Kidney (tissue), 14 donors: ENCODE results near the gene LGALS8. TPM values are rescaled to one million over a fixed set of nuclear protein-coding genes. Genes with fewer than 3 reads are reported as not detected.

Experiments used
- DNase-seq, 5 donors: peaks; one replicate each; pipeline ENCODE4 v3.0.0-alpha.2; 2013 to 2020
- FAIRE-seq: peaks from 2 replicates; lab custom pipeline; 2012; peaks lifted over from hg19 to GRCh38; lab: Jason Lieb, UNC
- H3K27ac ChIP-seq, 2 donors: one replicate each; pipeline ENCODE4 v1.7.0; 2013; ENCODE audit warnings: low read depth in 2 of 2, low read length in 2 of 2, inconsistent platforms in 1 of 2
- H3K27me3 ChIP-seq: one replicate; pipeline ENCODE4 v1.7.1; 2013; ENCODE audit warnings: low read length, inconsistent platforms; ENCODE audit not compliant: control insufficient read depth, insufficient read depth
- H3K36me3 ChIP-seq, 3 donors: one replicate each; pipeline versions ENCODE4 v1.7.0 to v1.7.1; 2013; ENCODE audit warnings: low read length in 3 of 3, control low read depth in 1 of 3, inconsistent platforms in 1 of 3; ENCODE audit not compliant: insufficient read depth in 3 of 3, control insufficient read depth in 2 of 3
- H3K4me1 ChIP-seq, 3 donors: one replicate each; pipeline versions ENCODE4 v1.7.0 to v1.7.1; 2013; ENCODE audit warnings: low read length in 3 of 3, inconsistent platforms in 1 of 3, low read depth in 1 of 3; ENCODE audit not compliant: control insufficient read depth in 2 of 3, insufficient read depth in 2 of 3
- H3K4me3 ChIP-seq, 3 donors: one replicate each; pipeline versions ENCODE4 v1.7.0 to v1.8.1; 2013; ENCODE audit warnings: low read length in 3 of 3, control low read depth in 1 of 3, inconsistent platforms in 1 of 3
- H3K9ac ChIP-seq, 3 donors: one replicate each; pipeline versions ENCODE4 v1.7.0 to v1.7.1; 2013; ENCODE audit warnings: low read length in 3 of 3, control low read depth in 1 of 3, inconsistent platforms in 1 of 3
- H3K9me3 ChIP-seq, 3 donors: one replicate each; pipeline versions ENCODE4 v1.7.0 to v1.7.1; 2013; ENCODE audit warnings: low read length in 3 of 3, control low read depth in 1 of 3, inconsistent platforms in 1 of 3; ENCODE audit not compliant: control insufficient read depth in 2 of 3, insufficient read depth in 1 of 3
- CTCF ChIP-seq: IDR thresholded peaks from 3 replicates; pipeline ENCODE4 v1.5.1; 2012; ENCODE audit warnings: mild to moderate bottlenecking, moderate library complexity, borderline replicate concordance; ENCODE audit not compliant: insufficient read depth; ENCODE audit errors: extremely low read depth
- intact Hi-C: fragments of 100-400 bp; cut with DNase I; formaldehyde crosslinking; loops from one replicate; pipeline ENCODE4 v1.11.1; 2022
- polyA plus RNA-seq: library from polyadenylated mRNA; stranded (reverse); fragments of 350-450 nt; fragmentation: Illumina TruSeq; extraction: RNeasy Lipid Tissue Mini Kit (QIAGEN cat#74804); gene quantifications from one replicate; pipeline ENCODE4 v1.2.3, GENCODE V29; 2014; ENCODE audit warnings: low read depth, low replicate concordance; ENCODE audit not compliant: insufficient read depth
- total RNA-seq: library from RNA; stranded (reverse); fragmentation: NEBNext Ultra II Directional; extraction: Animal tissue kit (Norgen Biotek cat#: 25700); gene quantifications from one replicate; pipeline ENCODE4 v1.2.1, GENCODE V29; 2021
- donor health status: control.
- donor health status: control.
- donor health status: control.
- donor health status: control.
- donor health status: control.
- donor health status: DM: yes; HTN: yes; CAD: no.
- donor health status: Normal renal cell carcinoma (clear cell type).

LGALS8 gene
- total and polyA plus RNA-seq, 2 donors from 2014 or later: 17.6 to 53.3 TPM

- no peak overlapping the region for H3K4me3 ChIP-seq
- no peak overlapping the region for H3K9ac ChIP-seq
- H3K27ac ChIP-seq: no peak overlapping the region
- DNase-seq: no peak
- no peaks in the 10 kb centered on the region for H3K4me1 ChIP-seq
- intact Hi-C loops: no loop called here
- no peak for FAIRE-seq
- no peaks in the 10 kb centered on the region for H3K9me3 ChIP-seq
- TF ChIP-seq CTCF: no peak
- H3K36me3 ChIP-seq: peaks cover 5 to 40% (median 31%) of the 10 kb centered on the region in 3 donors
- no peaks in the 10 kb centered on the region for H3K27me3 ChIP-seq
Measured at GRCh38 chr1:236560213-236560771, 36.5 kb downstream of the LGALS8 start.

- H3K27me3 ChIP-seq: no peaks in the 10 kb centered on the region
- no peak for TF ChIP-seq CTCF
- H3K4me1 ChIP-seq: no peaks in the 10 kb centered on the region
- H3K9ac ChIP-seq: no peak overlapping the region
- peaks cover 3 to 40% (median 35%) of the 10 kb centered on the region in 3 donors for H3K36me3 ChIP-seq
- H3K27ac ChIP-seq: no peak overlapping the region
- H3K9me3 ChIP-seq: no peaks in the 10 kb centered on the region
- H3K4me3 ChIP-seq: no peak overlapping the region
- DNase-seq: no peak
- intact Hi-C loops: no loop called here
- no peak for FAIRE-seq
Measured at GRCh38 chr1:236561976-236562375, 38.2 kb downstream of the LGALS8 start.

GRCh38 chr1:236565530-236565929 is 41.7 kb downstream of the LGALS8 start:
- intact Hi-C loops: no loop called here
- Histone ChIP-seq H3K27ac (no peak overlapping the region), H3K4me3 (no peak overlapping the region), H3K27me3 (no peaks in the 10 kb centered on the region), H3K36me3 (peaks cover 9 to 38% (median 31%) of the 10 kb centered on the region in 3 donors), H3K4me1 (no peaks in the 10 kb centered on the region), H3K9ac (no peak overlapping the region), H3K9me3 (no peaks in the 10 kb centered on the region)
- TF ChIP-seq CTCF: no peak
- no peak for FAIRE-seq
- DNase-seq: no peak

- Histone ChIP-seq H3K9me3 (no peaks in the 10 kb centered on the region), H3K9ac (no peak overlapping the region), H3K27me3 (no peaks in the 10 kb centered on the region), H3K4me3 (no peak overlapping the region), H3K4me1 (no peaks in the 10 kb centered on the region), H3K27ac (no peak overlapping the region), H3K36me3 (peaks cover 16 to 54% (median 39%) of the 10 kb centered on the region in 3 donors)
- no peak for TF ChIP-seq CTCF
- no peak for FAIRE-seq
- no peak for DNase-seq
- intact Hi-C loops: no loop called here
Measured at GRCh38 chr1:236568285-236568894, 44.6 kb downstream of the LGALS8 start.
